T-helper 2 cell treated with Interferon-gamma antibody and Interleukin-4, amounts not matched to agents 100 ng/mL and 5 ng/mL, for 36 hours (primary cell): Measurements from ENCODE around the gene DLEC1. TPM values are rescaled to one million over a fixed set of nuclear protein-coding genes. Genes with fewer than 3 reads are reported as not detected.
"Not testable (repeated sequence)": the region's sequence is repeated elsewhere in the genome, so short reads cannot be mapped to it uniquely, and the experiment has no call there.

Experiments used
- intact Hi-C: fragments of 100-400 bp; cut with micrococcal nuclease; formaldehyde crosslinking; loops from one replicate; pipeline ENCODE4 v1.15.1; 2023
- total RNA-seq: library from RNA; stranded (reverse); gene quantifications from 2 replicates; pipeline ENCODE4 v1.2.3, GENCODE V29; 2022

DLEC1 gene
- total RNA-seq, 1 donor from 2014 or later = 1.1 TPM

- intact Hi-C loops = not testable (repeated sequence)
Observed at GRCh38 chr3:38082296-38082695, 43.3 kb downstream of the DLEC1 start.

GRCh38 chr3:38083254-38083653 is 44.2 kb downstream of the DLEC1 start:
- intact Hi-C loops = not testable (repeated sequence)

DNA sequence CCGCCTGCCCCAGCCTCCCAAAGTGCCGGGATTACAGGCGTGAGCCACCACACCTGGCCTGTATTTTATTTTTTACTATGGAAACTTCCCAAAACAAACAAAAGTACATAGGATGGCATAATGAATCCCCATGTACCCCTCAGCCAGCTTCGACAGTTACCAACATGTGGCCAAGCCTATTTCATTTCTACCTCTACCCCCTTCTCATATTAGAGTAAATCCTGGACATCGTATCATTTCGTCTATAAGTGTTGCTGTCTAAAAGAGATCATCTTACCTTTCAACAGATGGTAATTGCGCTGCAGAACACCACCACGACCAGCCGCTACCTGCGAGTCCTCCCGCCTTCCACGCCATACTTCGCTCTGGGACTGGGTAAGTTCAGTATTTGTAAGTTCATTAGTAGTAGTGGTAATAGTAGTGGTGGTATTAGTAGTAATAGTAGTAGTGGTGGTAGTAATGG is 44.9 kb downstream of the DLEC1 start:
- intact Hi-C loops = no loop called here

DNA sequence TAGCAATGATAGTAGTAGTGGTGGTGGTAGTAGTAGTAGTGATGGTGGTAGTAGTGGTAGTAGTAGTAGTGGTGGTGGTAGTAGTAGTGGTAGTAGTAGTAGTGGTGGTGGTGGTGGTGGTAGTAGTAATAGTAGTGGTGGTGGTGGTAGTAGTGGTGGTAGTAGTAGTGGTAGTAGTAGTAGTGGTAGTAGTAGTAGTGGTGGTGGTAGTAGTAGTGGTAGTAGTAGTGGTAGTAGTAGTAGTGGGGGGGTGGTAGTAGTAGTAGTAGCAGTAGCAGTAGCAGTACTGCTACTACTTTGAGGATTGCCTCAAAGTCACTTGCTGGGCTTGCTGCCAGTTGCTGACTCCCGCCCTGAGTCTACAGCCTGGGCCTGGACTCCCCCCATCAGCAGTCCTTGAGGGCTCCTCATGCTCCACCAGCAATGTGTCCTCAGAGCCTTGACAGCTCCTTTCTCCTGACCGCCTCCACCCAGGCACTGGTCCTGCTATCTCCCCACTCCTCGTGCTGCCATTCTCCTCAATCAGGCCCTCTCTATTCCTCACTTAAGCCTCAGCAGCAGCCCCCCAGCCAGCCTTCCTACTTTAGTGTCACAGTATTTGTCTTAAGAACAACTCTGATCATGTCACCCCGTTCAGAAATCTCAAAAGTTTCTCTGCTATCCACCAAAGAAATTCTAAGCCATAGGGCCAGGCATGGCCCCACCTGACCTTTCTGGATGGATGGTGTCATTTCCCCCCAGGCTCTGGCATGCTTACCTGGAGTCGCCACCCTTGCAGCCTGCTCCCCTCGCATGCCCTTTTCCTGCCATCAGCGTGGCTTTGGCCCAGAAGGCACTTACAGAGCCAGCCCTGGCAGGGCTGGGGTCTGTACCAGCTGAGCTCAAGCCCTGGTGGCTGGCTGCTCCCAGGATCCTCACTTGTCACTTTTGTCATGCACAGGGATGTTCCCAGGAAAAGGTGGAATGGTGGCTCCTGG is 45.6 kb downstream of the DLEC1 start:
- intact Hi-C loops = no loop called here

DNA sequence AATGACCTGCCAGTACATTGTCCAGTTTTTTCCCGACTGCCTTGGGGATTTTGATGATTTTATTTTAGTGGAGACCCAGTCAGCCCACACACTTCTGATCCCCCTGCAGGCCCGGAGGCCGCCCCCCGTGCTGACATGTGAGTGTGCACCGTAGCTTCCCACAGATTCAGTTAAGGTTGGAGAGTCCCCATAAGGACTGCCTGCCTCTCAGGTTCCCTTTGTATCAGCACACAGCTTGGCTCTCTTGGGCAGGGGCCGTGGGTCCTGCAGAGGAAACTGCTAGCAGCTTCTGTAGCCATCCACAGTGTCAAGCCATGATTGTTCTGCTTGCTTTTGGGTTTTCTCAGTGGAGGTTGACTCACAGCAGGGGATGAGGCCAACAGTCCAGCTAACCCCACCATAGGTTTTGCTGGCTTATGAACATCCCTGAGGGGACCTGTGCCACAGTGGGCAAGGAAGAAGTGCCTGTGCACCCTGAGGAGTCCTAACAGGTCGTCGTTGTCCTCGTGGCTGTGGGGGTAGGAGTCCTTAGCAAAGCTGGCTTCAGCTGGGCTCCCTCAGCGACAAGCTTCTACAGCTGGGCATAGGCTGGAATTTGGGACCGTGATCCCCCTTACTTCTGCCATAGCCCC is 46.4 kb downstream of the DLEC1 start:
- intact Hi-C loops = no loop called here

- intact Hi-C loops = no loop called here
Observed at GRCh38 chr3:38085943-38086324, 46.9 kb downstream of the DLEC1 start.

DNA sequence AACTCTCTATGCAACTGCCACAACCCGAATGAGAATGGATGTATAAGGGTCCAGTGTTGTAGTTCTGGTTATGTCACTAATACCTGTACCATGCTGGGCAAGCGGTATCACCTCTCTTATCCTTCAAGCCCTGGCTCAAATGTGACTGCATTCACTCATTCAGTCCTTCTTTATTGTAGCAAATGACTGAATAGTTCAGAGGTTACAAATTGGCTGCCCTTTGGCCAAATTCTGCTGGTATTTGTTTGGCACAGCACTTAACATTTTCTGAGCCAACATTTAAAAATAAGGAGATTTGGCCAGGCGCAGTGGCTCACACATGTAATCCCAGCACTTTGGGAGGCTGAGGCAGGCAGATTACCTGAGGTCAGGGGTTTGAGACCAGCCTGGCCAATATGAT is 47.5 kb downstream of the DLEC1 start:
- intact Hi-C loops = no loop called here

- intact Hi-C loops = not testable (repeated sequence)
Observed at GRCh38 chr3:38087278-38087677, 48.3 kb downstream of the DLEC1 start.

DNA sequence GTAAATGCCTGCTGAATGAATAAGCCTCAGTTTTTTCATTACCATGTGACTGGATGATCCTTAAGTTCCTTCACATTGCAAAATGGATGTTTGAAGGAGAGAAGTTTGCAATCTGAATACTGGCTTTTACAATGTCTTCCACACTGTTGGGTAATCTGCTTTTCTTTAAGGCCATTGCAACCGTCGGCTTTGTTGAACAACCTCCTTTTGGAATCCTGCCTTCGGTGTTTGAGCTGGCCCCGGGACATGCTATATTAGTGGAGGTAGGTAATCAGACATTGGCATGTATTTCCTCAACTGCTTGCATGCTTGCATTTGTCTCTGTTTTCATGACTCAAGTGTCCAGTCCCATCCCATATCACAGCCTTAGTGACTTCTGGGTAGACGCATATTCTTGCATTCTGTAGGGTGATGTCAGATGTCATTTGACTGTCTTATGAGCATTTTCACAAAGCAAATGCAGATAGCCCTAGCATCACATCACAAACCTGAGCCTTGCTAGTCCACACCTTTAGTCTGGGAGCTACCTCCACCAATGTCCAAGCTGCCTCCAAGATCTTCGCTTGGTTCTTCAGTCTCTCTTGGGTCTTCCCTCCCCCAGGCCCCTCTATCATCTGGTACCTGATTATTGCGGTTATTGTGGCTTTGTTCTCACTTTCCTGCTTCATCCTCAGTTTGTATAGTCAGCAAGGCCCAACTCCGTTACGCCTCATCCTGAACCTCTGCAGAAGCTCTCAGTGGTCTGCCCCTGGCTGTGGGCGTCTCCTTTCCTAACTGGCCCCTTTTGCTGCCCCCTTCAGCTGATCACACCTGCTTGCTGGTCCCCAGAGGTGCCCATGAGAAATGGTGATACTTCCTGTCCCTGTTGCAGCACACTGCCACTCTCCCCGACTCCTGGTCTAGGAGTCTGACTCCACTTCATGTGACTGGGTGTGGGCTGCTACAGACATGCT is 49.4 kb downstream of the DLEC1 start:
- intact Hi-C loops = no loop called here

DNA sequence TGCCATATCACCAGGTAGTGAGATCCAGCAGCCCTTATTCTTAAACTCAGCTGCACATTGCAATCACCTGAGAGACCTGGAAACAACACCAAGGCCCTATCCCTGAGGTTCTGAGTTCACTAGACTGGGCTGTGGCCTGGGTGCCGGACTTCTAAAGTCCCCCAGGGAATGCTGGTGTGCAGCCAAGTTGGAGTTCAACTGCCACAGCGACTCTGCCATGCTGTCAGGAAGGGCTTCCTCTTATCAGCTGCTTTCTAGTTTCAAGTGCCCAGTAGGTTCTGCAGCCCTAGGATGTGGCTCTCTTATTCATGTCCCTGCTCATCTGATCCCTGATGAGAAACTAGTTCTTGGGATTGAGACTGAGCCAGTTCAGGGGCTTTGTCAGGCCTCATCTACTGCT is 50.2 kb downstream of the DLEC1 start:
- intact Hi-C loops = no loop called here

DNA sequence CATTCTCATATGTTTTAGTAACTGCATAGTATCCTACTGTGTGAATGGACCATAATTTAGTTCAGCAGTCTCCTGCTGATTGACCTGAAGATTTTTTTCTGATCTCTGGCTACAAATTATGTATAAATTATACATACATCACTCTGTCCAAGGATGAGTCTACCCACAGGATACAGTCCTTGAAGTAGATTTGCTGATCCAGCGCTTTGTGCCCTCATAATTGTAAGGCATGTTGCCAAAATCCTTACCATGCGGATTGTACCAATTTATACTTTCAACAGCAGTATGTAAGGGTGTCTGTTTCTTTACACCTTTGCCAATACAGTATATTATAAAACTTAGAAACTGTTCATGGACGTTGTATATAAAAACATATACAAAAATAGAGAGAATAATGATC is 51.4 kb downstream of the DLEC1 start:
- intact Hi-C loops = no loop called here

GRCh38 chr3:38094999-38095398 is 56.0 kb downstream of the DLEC1 start:
- intact Hi-C loops = no loop called here

DNA sequence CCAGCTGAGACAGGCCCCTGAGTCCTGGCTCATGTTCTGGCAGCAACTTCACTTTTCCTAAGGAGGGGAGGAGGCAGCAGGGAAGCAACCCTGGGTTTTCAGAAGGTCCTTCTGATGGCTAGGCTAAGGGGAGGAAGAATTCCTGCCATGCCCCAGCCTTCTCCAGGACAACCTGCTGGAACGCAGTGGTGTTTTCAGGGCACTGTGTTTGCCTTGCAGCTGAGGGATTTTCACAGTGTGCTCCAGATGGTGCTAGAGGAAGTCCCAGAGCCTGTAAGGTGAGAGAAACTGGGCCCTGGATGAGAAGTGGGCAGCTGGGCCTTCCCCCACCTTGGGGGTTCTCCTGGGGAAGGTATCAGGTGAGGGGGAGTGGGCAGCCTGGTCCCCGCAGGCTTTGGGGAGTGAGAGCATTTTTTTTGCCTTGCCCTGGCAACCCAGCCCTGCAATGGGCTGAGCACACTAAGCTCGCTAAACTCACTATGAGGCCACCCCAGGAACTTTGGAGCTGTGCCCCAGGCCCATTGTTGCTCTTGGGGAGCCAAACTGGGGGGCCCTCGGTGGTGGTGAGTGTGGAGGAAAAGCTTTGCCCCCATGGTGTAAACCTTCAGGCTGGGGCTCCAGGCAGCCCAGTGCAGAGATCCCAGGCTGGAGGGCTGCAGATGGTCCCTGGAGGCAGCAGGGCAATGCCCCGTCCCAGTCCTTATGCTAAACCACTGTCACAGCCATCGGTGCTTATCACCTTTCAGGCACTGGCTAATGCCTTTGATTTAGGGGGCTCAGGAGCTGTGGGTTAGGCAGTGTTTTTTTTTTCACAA is 56.9 kb downstream of the DLEC1 start:
- intact Hi-C loops = no loop called here

DNA sequence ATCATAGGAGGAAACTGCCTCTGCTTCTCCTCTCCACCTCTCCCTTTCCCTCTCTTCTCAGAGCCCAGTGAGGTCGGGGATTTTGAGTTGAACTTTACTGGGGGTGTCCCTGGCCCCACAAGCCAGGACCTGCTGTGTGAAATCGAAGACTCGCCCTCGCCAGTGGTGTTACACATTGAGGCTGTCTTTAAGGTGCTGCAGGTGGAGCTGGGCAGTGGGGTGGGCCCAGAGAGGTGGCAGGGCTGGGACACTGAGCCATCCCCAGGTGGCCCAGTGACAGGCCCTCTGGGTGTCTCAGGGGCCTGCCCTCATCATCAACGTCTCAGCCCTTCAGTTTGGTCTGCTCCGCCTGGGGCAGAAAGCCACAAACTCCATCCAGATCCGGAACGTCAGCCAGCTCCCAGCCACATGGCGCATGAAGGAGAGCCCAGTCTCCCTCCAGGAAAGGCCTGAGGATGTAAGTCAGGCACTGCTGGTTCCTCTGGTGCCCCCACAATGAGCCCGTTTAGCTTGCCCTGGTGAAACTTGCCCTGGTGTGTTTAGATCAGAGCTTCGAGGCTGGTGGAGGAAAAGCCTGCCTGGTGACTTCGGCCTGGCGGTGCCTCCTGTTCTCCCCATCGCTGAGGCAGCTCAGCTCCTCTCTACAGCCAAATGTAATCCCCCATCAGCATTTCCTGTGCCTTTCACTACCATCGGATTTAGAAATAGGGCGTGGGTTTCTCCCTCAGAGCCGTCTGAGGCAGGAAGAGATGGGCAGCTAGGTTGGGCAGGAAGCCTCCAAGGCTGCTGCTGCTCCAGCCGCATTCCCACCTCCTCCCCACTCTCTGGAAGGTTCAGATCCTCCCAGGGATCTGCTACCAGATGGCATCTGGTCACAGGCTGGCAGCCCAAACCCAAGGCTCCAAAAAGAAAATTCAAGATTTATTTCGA is 58.7 kb downstream of the DLEC1 start:
- intact Hi-C loops = no loop called here

- intact Hi-C loops = no loop called here
Observed at GRCh38 chr3:38098376-38098723, 59.3 kb downstream of the DLEC1 start.

DNA sequence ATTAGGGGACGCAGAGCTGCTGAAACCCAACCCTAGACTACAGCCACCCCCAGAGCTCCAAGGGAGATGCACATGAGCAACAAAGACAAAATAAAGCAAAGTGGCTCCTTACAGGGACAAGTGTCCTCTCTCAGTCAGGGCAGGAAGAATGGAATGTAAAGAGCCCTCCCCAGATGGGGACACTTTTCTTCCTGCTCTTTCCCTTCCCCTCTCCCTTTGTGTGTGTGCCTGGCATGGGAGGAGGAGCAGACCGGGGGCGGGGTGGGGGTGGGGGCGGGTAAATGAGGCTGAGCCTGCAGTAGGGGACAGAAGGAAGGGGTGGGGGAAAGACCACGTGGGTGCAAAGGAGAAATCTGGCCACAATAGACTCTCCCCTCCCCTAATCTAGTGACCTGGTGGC is 60.5 kb downstream of the DLEC1 start:
- intact Hi-C loops = no loop called here

DNA sequence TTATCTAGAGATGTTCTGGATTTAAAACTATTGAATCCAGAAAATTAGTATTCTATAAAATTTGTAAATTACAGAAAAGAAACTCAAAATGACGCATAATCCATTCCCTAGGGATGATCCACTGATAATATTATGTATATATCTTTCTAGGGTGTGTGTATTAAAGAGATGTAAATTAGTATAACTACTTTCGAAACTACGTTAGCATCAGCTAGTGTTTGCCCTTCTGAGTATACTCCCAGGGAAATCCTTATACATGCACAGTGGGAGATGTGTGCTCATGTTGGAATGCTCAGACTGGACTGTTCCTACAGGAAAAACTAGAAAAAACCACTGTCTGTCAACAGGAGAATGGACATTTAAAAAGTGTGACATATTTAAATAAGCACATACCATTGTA is 61.5 kb downstream of the DLEC1 start:
- intact Hi-C loops = no loop called here

- intact Hi-C loops = no loop called here
Observed at GRCh38 chr3:38101811-38102443, 62.9 kb downstream of the DLEC1 start.

GRCh38 chr3:38102444-38102814 is 63.4 kb downstream of the DLEC1 start:
- intact Hi-C loops = no loop called here
